DND-41 (cell line): ENCODE results near the gene FOXD4L3.
"Not testable (repeated sequence)": the region's sequence is repeated elsewhere in the genome, so short reads cannot be mapped to it uniquely, and the experiment has no call there.

Source experiments
- CTCF ChIP-seq: IDR thresholded peaks from 2 replicates; pipeline ENCODE4 v1.5.1; 2012; ENCODE audit warnings: borderline replicate concordance, low read length, moderate library complexity, mild to moderate bottlenecking; ENCODE audit not compliant: poor library complexity, severe bottlenecking; ENCODE audit errors: extremely low read depth
- EZH2 ChIP-seq: IDR thresholded peaks from 3 replicates; pipeline ENCODE4 v1.6.1; 2012; ENCODE audit warnings: borderline replicate concordance, low read depth, mild to moderate bottlenecking, moderate library complexity, low read length, inconsistent platforms; ENCODE audit not compliant: severe bottlenecking

- not testable (repeated sequence) for TF ChIP-seq CTCF, EZH2
These were observed 35.3 kb downstream of the FOXD4L3 start for GRCh38 chr9:68338000-68338399.
